Pancreas (tissue), 10 donors: ENCODE measurements around the gene PHACTR2. TPM values are rescaled to one million over a fixed set of nuclear protein-coding genes. Genes with fewer than 3 reads are reported as not detected.

Experiments
- ATAC-seq, 4 donors: fragments of 200-7000 bp; cut with Tn5 transposase; one replicate each; pipeline versions ENCODE4 v1.8.0 to v1.9.1; 2020; ENCODE audit warnings: mild to moderate bottlenecking in 4 of 4, moderate library complexity in 4 of 4
- DNase-seq, 6 donors: peaks; one replicate each; pipeline ENCODE4 v3.0.0-alpha.2; 2020
- FAIRE-seq: peaks from 2 replicates; lab custom pipeline; 2012; peaks lifted over from hg19 to GRCh38; lab: Jason Lieb, UNC
- H3K27ac ChIP-seq, 4 donors: fragments of 200-600 bp; sonication (generic); 1 replicate in 3 of 4; 2 replicates in 1 of 4; pipeline versions ENCODE4 v1.5.0 to v1.8.0; 2020
- H3K27me3 ChIP-seq, 4 donors: fragments of 200-600 bp; one replicate each; pipeline ENCODE4 v1.8.0; 2021
- H3K36me3 ChIP-seq, 3 donors: fragments of 200-600 bp; sonication (generic) in 1 of 3; one replicate each; pipeline versions ENCODE4 v1.5.0 to v1.8.0; 2020 to 2021
- H3K4me1 ChIP-seq, 3 donors: fragments of 200-600 bp; one replicate each; pipeline ENCODE4 v1.8.0; 2021
- H3K4me3 ChIP-seq, 4 donors: fragments of 200-600 bp; sonication (generic) in 2 of 4; one replicate each; pipeline versions ENCODE4 v1.5.0 to v1.8.0; 2020 to 2021
- H3K9me3 ChIP-seq, 4 donors: fragments of 200-600 bp; one replicate each; pipeline ENCODE4 v1.8.0; 2021
- CTCF ChIP-seq, 4 donors: fragments of 200-600 bp; sonication (generic) in 3 of 4; IDR thresholded peaks; one replicate each; pipeline versions ENCODE4 v1.5.0 to v1.8.0; 2021; ENCODE audit warnings: antibody characterized with exemption in 4 of 4
- WGBS, 2 donors: extraction: QIAGEN DNeasy Blood & Tissue Kit; methylation state at CpG; one replicate each; pipeline ENCODE4 v1.1.7; 2013; 5-methylcytosine and 5-hydroxymethylcytosine counted together
- intact Hi-C, 3 donors: fragments of 100-400 bp; cut with DNase I; formaldehyde crosslinking; loops; one replicate each; pipeline versions ENCODE4 v1.11.1 to v1.14.2; 2022
- polyA plus RNA-seq, 2 donors: library from polyadenylated mRNA; stranded (reverse); fragments of 200-250 nt; gene quantifications; one replicate each; pipeline ENCODE4 v1.2.3, GENCODE V29; 2013
- total RNA-seq, 6 donors: library from RNA; stranded (reverse); fragmentation: NEBNext Ultra II Directional in 4 of 6; extraction: Animal tissue kit (Norgen Biotek cat#: 25700) in 4 of 6; gene quantifications; one replicate each; pipeline versions ENCODE4 v1.2.1 to v1.2.4, GENCODE V29; 2021 to 2023
- donor health status: healthy with polysubstance abuse.
- donor health status: DM: no; HTN: no; CAD: no; lungs with moderate emphysema.
- donor health status: DM: no; HTN: no; CAD: no.
- donor health status: control.
- donor health status: control.
- donor health status: Bipolar disorder and iron deficiency.
- donor health status: DM: yes; HTN: yes; CAD: no.
- donor health status: DM: no; HTN: no; CAD: no.
- donor health status: DM: no; HTN: no; CAD: no.
- donor health status: DM: yes; HTN: yes; CAD: no.

Gene PHACTR2
- total and polyA plus RNA-seq, 8 donors = 2.7 to 19.0 (median 8.9) TPM

DNA sequence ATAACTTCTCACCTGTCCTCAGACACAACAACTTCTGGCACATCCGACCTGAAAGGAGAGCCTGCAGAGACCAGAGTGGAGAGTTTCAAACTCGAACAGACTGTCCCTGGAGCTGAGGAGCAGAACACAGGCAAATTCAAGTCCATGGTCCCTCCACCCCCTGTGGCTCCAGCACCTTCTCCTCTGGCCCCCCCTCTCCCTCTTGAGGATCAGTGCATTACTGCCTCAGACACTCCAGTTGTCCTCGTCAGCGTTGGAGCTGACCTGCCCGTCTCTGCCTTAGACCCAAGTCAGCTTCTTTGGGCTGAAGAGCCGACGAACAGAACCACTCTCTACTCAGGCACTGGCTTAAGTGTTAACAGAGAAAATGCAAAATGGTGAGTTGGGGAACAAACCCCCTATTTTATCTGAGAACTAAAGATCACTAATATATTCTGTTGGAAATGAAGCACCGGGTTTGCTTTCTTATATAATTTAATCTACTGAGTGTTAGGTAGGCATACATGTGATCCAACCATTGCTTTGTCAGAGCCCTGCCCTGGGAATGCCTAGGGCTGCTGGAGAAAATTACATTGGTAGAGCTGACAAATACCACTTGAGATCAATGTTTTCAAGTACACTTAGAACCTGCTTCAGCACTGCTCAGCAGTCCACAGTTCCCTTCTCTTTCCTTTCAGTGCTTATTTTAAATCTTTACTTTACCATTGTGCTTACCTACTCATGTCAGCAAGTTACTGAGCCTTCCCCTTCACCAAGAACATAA is 87.8 kb downstream of the PHACTR2 start:
- 89 to 92% methylated on average over 8 of the region's 8 CpGs for WGBS, 2 donors
- ATAC-seq = no peak
- no peak overlapping the region for H3K27ac ChIP-seq
- no peak for TF ChIP-seq CTCF (IDR thresholded peaks at IDR 0.05)
- DNase-seq = no peak
- H3K9me3 ChIP-seq = no peaks in the 10 kb centered on the region
- intact Hi-C loops = no loop called here
- no peaks in the 10 kb centered on the region for H3K27me3 ChIP-seq
- H3K4me1 ChIP-seq = no peaks in the 10 kb centered on the region
- H3K4me3 ChIP-seq = no peak overlapping the region
- FAIRE-seq = no peak
- H3K36me3 ChIP-seq = no peaks in the 10 kb centered on the region

DNA sequence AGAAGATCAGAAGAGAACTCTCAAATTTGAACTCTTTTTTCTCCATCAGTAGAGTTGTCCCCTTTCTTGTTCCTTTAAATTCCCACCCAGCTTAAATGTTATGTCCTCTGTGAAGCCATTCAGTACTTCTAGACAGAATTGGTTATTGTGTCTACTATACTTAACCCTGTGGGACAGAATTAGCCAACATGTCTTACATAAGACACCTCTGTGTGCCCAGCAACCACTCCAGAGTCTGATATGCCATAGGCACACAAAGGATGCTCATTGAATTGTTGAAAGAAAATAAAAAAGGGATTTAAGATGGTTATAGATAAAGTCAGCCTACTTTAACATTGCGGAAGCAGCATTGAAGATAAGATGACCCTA is 88.4 kb downstream of the PHACTR2 start:
- no peak overlapping the region for H3K27ac ChIP-seq
- H3K9me3 ChIP-seq = no peaks in the 10 kb centered on the region
- FAIRE-seq (no peak), ATAC-seq (no peak), DNase-seq (no peak)
- H3K4me1 ChIP-seq = no peaks in the 10 kb centered on the region
- H3K36me3 ChIP-seq = no peaks in the 10 kb centered on the region
- TF ChIP-seq CTCF (IDR thresholded peaks at IDR 0.05) = no peak
- H3K27me3 ChIP-seq = no peaks in the 10 kb centered on the region
- 97% methylated on average over 1 of the region's 1 CpG for WGBS, 2 donors
- intact Hi-C loops = no loop called here
- no peak overlapping the region for H3K4me3 ChIP-seq

GRCh38 chr6:143767433-143767832 is 89.7 kb downstream of the PHACTR2 start:
- intact Hi-C loops = no loop called here
- H3K27me3 ChIP-seq = no peaks in the 10 kb centered on the region
- TF ChIP-seq CTCF (IDR thresholded peaks at IDR 0.05) = no peak
- ATAC-seq = no peak
- no peaks in the 10 kb centered on the region for H3K4me1 ChIP-seq
- no peak overlapping the region for H3K4me3 ChIP-seq
- no peaks in the 10 kb centered on the region for H3K9me3 ChIP-seq
- FAIRE-seq = no peak
- H3K36me3 ChIP-seq = no peaks in the 10 kb centered on the region
- H3K27ac ChIP-seq = no peak overlapping the region
- 89 to 90% methylated on average over 2 of the region's 2 CpGs for WGBS, 2 donors
- DNase-seq = no peak

DNA sequence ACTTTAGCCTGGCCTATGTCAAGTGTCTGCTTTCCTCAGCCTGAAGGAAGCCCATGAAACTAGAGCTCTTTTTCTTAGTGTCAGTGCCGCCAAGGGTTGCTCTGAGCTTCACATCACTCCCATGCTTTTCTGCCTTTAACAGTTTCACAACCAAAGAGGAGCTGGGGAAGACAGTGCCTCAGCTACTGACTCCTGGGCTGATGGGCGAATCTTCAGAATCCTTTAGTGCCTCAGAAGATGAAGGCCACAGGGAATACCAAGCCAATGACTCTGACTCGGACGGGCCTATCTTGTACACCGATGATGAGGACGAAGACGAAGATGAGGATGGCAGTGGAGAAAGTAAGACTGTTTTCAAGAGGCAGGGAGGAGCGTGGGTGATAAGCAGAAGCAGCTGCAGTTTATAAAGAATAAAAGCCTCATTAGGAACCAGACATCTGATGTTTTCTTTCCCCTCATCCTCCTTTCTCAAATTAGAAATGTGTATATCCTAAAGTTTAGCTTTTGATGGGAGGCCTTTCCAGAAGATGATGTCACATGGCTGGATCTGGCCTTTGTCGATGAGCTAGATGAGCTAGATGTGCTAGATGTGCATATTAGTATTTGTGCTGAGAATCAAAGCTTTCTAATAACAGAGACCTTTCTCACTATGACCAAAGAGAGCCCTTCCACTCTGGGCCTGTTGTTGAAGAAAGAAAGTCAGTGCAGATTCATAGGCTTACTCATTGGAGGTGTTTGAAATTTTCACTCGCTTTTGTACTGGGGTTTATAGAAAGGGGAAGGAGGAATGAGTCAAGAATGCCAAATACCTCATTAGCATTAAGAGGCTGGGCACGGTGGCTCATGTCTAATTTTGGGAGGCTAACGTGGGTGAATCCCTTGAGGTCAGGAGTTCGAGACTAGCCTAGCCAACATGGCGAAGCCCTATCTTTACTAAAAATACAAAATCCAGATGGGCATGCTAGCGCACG is 94.6 kb downstream of the PHACTR2 start:
- no peaks in the 10 kb centered on the region for H3K4me1 ChIP-seq
- peak overlapping the region in 1 of 4 donors; percentile 2 for H3K27ac ChIP-seq
- ATAC-seq = no peak
- no peaks in the 10 kb centered on the region for H3K9me3 ChIP-seq
- TF ChIP-seq CTCF (IDR thresholded peaks at IDR 0.05) = no peak
- no peaks in the 10 kb centered on the region for H3K36me3 ChIP-seq
- H3K4me3 ChIP-seq = no peak overlapping the region
- DNase-seq = no peak
- intact Hi-C loops = no loop called here
- FAIRE-seq = no peak
- H3K27me3 ChIP-seq = no peaks in the 10 kb centered on the region
- 91 to 93% methylated on average over 16 of the region's 16 CpGs for WGBS, 2 donors
